GM12872 (cell line): ENCODE results near the gene DNAJC12.

Source experiments
- TF ChIP-seq, protein P1 (sequence below): IDR thresholded peaks from 3 replicates; pipeline ENCODE4 v1.5.1; 2011; ENCODE audit warnings: low read depth, mild to moderate bottlenecking, low read length, moderate library complexity; ENCODE audit not compliant: insufficient read depth

DNAJC12 gene

DNA sequence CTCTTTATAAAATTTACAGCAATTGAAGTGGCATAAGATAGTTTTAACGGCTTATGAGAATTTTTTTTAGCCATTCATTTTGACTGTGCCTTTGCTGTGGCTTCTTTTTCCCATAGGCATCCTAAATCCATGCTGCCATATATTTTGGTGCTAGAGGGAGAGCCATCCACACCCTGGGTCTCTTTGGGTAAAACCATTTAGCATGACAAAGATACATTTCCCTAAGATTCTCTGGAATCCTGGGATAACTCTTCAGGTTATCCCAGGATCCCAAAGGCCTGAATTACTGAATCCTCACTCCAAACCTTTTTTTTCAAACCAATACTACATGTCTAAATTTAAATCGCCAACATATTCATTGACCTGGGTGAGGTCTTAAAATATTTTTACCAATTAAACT, 28.9 kb downstream of the DNAJC12 start:
- TF ChIP-seq, protein P1, sequence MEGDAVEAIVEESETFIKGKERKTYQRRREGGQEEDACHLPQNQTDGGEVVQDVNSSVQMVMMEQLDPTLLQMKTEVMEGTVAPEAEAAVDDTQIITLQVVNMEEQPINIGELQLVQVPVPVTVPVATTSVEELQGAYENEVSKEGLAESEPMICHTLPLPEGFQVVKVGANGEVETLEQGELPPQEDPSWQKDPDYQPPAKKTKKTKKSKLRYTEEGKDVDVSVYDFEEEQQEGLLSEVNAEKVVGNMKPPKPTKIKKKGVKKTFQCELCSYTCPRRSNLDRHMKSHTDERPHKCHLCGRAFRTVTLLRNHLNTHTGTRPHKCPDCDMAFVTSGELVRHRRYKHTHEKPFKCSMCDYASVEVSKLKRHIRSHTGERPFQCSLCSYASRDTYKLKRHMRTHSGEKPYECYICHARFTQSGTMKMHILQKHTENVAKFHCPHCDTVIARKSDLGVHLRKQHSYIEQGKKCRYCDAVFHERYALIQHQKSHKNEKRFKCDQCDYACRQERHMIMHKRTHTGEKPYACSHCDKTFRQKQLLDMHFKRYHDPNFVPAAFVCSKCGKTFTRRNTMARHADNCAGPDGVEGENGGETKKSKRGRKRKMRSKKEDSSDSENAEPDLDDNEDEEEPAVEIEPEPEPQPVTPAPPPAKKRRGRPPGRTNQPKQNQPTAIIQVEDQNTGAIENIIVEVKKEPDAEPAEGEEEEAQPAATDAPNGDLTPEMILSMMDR, result no peak

DNA sequence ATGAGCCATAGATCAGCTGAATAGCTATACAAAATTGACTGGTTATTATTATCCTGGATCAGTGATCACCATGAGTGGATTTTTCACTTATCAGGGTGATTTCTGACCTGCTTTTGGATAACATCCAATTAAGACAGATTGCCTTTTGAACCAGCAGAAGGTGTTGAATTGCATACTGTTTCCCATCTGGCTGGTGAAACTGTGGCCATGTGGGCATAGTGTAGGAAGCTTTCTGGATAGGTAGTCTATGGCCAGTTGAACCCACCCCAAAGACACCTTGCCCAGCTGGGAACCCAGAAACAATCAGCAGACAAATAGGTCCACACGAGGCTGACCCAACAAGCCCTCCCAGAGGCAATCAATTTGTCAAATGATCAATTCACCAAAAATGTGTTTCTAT, 29.3 kb downstream of the DNAJC12 start:
- TF ChIP-seq, protein P1, result no peak

DNA sequence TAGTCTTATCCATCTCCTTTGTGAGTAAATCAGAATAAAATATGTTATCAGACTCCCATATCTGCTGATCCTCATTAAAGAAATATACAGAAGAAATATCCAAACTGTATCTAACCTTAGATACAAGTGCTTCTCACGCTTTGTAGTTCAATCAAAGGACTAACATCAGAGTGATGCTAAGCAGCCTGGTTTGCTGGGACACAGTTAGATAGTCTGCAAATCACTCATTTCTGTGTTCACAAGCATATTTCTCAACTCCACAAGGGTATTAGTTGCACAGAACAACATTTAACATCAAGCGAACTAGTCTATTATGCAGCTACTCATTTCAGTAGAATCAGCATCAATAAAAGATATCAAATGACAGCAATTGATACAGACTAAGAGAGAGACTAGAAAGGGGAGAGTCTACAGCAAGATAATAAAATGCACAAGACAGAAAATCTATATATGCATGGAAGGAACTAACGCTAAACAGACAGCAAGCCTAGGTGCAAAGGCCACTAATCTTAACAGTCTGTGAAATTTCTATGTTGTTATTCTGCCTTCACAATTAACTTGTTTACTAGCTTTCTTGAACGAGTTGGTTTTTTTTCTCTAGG, 30.0 kb downstream of the DNAJC12 start:
- TF ChIP-seq, protein P1, result no peak

DNA sequence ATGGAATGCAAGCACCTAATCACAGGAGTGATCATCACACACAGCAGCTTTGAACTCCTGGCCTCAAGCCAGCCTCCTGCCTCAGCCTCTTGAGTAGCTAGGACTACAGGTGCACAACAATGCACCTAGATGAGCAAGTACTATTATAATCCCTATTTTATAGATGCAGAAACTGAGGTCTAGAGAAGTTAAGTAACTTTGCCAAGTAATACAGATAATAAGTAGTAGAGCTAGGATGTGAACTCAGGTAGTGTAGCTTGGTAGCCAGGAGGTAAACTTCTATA, 33.7 kb downstream of the DNAJC12 start:
- TF ChIP-seq, protein P1, result no peak

DNA sequence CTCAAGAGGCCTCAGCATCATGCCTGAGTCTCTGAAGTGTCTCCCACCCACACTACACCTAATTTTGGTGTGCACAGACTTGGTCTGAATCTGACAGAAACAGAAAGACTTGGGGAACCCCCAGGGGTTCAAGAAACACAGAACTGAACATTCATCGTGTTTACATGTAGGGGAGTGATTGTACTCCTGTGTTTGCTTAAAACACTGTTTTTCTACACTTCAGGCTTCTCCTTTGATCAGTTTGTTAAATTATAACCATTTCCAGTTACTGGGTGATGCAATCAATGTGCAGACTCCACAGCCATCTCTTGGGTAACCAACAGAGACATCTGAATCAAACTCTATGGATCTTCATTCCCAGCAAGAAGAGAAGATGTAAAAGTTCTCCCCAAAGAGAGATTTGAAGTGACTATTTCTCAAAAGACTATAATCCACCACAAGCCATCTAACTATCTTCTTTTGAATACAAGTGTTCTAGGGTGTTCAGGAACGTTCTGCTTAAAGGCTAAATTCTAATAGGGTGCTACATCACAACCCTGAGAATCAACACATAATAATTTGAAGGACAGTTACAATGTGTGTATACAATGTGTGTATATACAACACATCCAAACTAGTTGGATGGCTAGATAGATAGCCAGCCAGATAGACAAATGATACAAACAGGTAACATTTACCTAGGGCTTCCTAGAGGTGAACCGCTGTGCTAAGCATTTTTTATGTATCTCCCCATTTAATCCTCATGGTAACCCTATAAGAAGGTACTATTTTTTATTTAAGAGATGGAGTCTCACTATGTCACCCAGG, 34.2 kb downstream of the DNAJC12 start:
- TF ChIP-seq, protein P1, result no peak

DNA sequence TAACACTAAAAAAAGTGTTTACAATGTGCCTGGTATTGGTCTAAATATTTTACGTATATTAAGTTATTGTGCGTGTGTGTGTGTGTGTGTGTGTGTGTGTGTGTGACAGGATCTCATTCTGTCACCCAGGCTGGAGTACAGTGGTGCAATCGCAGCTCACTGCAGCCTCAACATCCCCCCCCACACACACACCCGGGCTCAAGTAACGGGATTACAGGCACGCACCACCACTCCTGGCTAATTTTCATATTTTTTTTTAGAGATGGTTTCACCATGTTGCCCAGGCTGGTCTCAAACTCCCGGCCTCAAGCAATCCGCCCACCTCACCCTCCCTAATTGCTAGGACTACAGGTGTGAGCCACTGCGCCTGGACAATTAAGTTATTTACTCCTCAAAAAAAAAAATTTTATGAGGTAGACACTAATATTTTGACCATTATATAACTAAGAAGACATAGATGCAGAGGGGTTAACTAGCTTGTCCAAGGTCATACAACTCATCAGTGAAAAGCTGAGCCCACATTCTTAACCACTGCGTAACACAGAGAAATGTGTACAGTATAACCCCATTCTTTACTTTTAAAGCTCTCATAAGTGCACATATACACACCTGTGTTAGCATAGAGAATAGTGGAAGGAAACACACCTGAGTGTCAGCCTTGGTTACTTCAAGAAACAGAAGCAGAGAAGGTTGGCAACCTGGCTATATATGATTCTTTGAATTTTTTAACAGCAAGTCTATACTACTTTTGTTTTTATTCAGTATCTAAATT, 35.0 kb downstream of the DNAJC12 start:
- TF ChIP-seq, protein P1, result no peak

DNA sequence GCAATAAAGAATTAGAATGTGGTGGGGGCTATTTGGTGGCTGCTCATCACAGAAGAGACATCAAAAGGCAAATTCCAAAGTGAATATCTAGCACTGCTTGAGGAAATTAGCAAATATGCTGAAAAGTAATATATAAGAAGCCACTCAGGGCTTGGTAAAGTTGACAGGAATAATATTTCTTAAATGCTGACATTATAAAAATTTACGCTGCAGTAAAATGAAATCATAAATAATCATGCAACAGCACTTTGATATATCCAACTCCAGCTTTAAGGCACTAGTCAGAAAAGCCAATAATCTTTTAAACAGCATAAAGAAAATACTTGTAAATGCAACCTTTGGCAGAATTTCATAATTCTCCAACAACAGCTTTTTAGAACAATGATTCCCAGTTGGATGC, 36.9 kb downstream of the DNAJC12 start:
- TF ChIP-seq, protein P1, result no peak
